Vagina (tissue), 2 donors: ENCODE results near the gene RPTOR. TPM values are rescaled to one million over a fixed set of nuclear protein-coding genes. Genes with fewer than 3 reads are reported as not detected.

Experiments used
- DNase-seq, 2 donors: peaks; one replicate each; pipeline ENCODE4 v3.0.0-alpha.2; 2017; ENCODE audit errors: extremely low spot score in 2 of 2
- H3K27ac ChIP-seq: fragments of 200-600 bp; sonication (generic); one replicate; pipeline ENCODE4 v1.5.1; 2019
- H3K27me3 ChIP-seq: fragments of 200-600 bp; sonication (generic); one replicate; pipeline ENCODE4 v1.5.1; 2019
- H3K36me3 ChIP-seq, 2 donors: fragments of 200-600 bp; sonication (generic); one replicate each; pipeline ENCODE4 v1.5.1; 2017 to 2019
- H3K4me1 ChIP-seq: fragments of 200-600 bp; sonication (generic); one replicate; pipeline ENCODE4 v1.5.1; 2019
- H3K4me3 ChIP-seq, 2 donors: fragments of 200-600 bp; sonication (generic); 1 replicate in 1 of 2; 2 replicates in 1 of 2; pipeline ENCODE4 v1.5.1; 2016 to 2019
- H3K9me3 ChIP-seq: fragments of 200-600 bp; sonication (generic); one replicate; pipeline ENCODE4 v1.5.1; 2019
- CTCF ChIP-seq, 3 experiments: fragments of 450-650 bp in 2 of 3; fragments of 200-600 bp in 1 of 3; sonication (generic) in 1 of 3; IDR thresholded peaks; one replicate each; pipeline ENCODE4 v1.5.1; 2017 to 2019; ENCODE audit warnings: antibody characterized with exemption in 3 of 3, mild to moderate bottlenecking in 2 of 3, moderate library complexity in 2 of 3
- POLR2A ChIP-seq, 2 donors: fragments of 450-650 bp; IDR thresholded peaks; one replicate each; pipeline ENCODE4 v1.6.1; 2017; ENCODE audit warnings: antibody characterized with exemption in 2 of 2, mild to moderate bottlenecking in 2 of 2, moderate library complexity in 2 of 2
- POLR2AphosphoS5 ChIP-seq, 2 donors: sonication (generic); formaldehyde crosslinking; IDR thresholded peaks; one replicate each; pipeline ENCODE4 v1.9.0; 2017; ENCODE audit warnings: antibody characterized with exemption in 2 of 2, mild to moderate bottlenecking in 2 of 2, low read depth in 1 of 2; ENCODE audit not compliant: insufficient read depth in 1 of 2
- intact Hi-C: fragments of 100-400 bp; cut with DNase I; formaldehyde crosslinking; loops from one replicate; pipeline ENCODE4 v1.15.1; 2023
- total RNA-seq: library from RNA; depleted of rRNA; stranded (reverse); fragments of >200 nt; gene quantifications from one replicate; pipeline ENCODE4 v1.2.3, GENCODE V29; 2016

RPTOR gene
- total RNA-seq, 1 donor from 2014 or later: 38.3 TPM

- intact Hi-C loops: no loop called here
- Histone ChIP-seq H3K36me3 (no peaks in the 10 kb centered on the region), H3K27ac (no peak overlapping the region), H3K27me3 (no peaks in the 10 kb centered on the region), H3K9me3 (no peaks in the 10 kb centered on the region), H3K4me1 (no peaks in the 10 kb centered on the region), H3K4me3 (no peak overlapping the region)
- DNase-seq: no peak
- TF ChIP-seq POLR2AphosphoS5 (IDR thresholded peaks at IDR 0.05; ENCODE audit: insufficient read depth in 1 of 2, low read depth in 1 of 2): no peak
- TF ChIP-seq CTCF (IDR thresholded peaks at IDR 0.05): no peak
- no peak for TF ChIP-seq POLR2A (IDR thresholded peaks at IDR 0.05)
Measured at GRCh38 chr17:80712606-80713005, 168.0 kb downstream of the RPTOR start.

DNA sequence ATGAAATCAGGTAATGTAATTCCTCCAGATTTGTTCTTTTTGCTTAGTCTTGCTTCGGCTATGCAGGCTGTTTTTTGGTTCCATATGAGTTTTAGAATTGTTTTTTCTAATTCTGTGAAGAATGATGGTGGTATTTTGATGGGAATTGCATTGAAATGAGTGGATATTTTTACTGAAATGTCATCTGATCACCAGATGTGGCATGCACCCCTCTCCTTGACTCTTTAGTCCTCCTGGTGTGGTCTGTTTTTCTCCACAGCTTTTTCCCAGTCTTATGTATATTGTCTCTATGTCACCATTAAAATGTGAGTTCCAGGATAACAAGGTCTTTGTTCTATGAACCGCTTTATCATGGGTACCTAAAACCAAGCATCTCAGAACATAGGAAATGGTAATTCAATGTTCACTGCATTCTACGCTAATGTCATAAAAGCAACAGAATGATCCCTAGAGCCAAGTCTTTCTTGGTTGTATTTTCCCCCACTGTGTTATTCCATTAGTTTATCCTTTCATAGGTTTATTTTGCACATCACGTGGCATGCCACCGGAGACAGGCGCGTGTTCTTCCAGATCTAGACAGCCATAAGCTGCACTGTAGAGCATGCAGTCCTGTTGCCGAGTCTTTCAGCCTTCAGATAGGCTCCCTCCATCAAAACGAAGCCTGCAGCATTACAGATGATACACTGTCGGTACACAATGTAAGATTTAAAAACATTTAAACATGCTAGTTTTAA, 172.5 kb downstream of the RPTOR start:
- intact Hi-C loops: no loop called here
- no peak overlapping the region for H3K27ac ChIP-seq
- H3K27me3 ChIP-seq: no peaks in the 10 kb centered on the region
- no peak for DNase-seq
- TF ChIP-seq POLR2AphosphoS5 (IDR thresholded peaks at IDR 0.05; ENCODE audit: insufficient read depth in 1 of 2, low read depth in 1 of 2) (no peak), POLR2A (IDR thresholded peaks at IDR 0.05) (no peak), CTCF (IDR thresholded peaks at IDR 0.05) (no peak)
- no peaks in the 10 kb centered on the region for H3K9me3 ChIP-seq
- no peaks in the 10 kb centered on the region for H3K4me1 ChIP-seq
- H3K36me3 ChIP-seq: no peaks in the 10 kb centered on the region
- H3K4me3 ChIP-seq: no peak overlapping the region

GRCh38 chr17:80717720-80718083, 173.1 kb downstream of the RPTOR start:
- Histone ChIP-seq H3K4me3 (no peak overlapping the region), H3K27me3 (no peaks in the 10 kb centered on the region), H3K9me3 (no peaks in the 10 kb centered on the region), H3K36me3 (no peaks in the 10 kb centered on the region), H3K27ac (no peak overlapping the region), H3K4me1 (no peaks in the 10 kb centered on the region)
- DNase-seq: no peak
- intact Hi-C loops: no loop called here
- TF ChIP-seq POLR2AphosphoS5 (IDR thresholded peaks at IDR 0.05; ENCODE audit: insufficient read depth in 1 of 2, low read depth in 1 of 2) (no peak), POLR2A (IDR thresholded peaks at IDR 0.05) (no peak)

- no peak overlapping the region for H3K27ac ChIP-seq
- intact Hi-C loops: no loop called here
- no peaks in the 10 kb centered on the region for H3K27me3 ChIP-seq
- no peak for DNase-seq
- H3K4me1 ChIP-seq: no peaks in the 10 kb centered on the region
- H3K9me3 ChIP-seq: no peaks in the 10 kb centered on the region
- H3K36me3 ChIP-seq: no peaks in the 10 kb centered on the region
- no peak for TF ChIP-seq POLR2A (IDR thresholded peaks at IDR 0.05)
- no peak for TF ChIP-seq CTCF (IDR thresholded peaks at IDR 0.05)
- TF ChIP-seq POLR2AphosphoS5 (IDR thresholded peaks at IDR 0.05; ENCODE audit: insufficient read depth in 1 of 2, low read depth in 1 of 2): no peak
- H3K4me3 ChIP-seq: no peak overlapping the region
Measured at GRCh38 chr17:80718428-80718827, 173.8 kb downstream of the RPTOR start.

GRCh38 chr17:80719449-80719848, 174.8 kb downstream of the RPTOR start:
- Histone ChIP-seq H3K27me3 (no peaks in the 10 kb centered on the region), H3K9me3 (no peaks in the 10 kb centered on the region), H3K4me3 (no peak overlapping the region), H3K27ac (no peak overlapping the region), H3K36me3 (no peaks in the 10 kb centered on the region), H3K4me1 (no peaks in the 10 kb centered on the region)
- intact Hi-C loops: no loop called here
- TF ChIP-seq POLR2AphosphoS5 (IDR thresholded peaks at IDR 0.05; ENCODE audit: insufficient read depth in 1 of 2, low read depth in 1 of 2) (no peak), POLR2A (IDR thresholded peaks at IDR 0.05) (no peak), CTCF (IDR thresholded peaks at IDR 0.05) (no peak)
- no peak for DNase-seq
